Prostate gland (tissue), 2 donors: Measurements from ENCODE around the gene RIGI. TPM values are rescaled to one million over a fixed set of nuclear protein-coding genes. Genes with fewer than 3 reads are reported as not detected.

Experiments
- DNase-seq: peaks from one replicate; pipeline ENCODE4 v3.0.0-alpha.2; 2019; ENCODE audit warnings: low spot score
- H3K27ac ChIP-seq, 2 donors: fragments of 200-600 bp; sonication (generic); 2 replicates each; pipeline ENCODE4 v1.5.1; 2017 to 2019
- H3K27me3 ChIP-seq: fragments of 200-600 bp; sonication (generic); replicated peaks from 2 replicates; pipeline ENCODE4 v1.5.1; 2019; ENCODE audit not compliant: insufficient read depth
- H3K36me3 ChIP-seq, 2 donors: fragments of 200-600 bp; sonication (generic); 1 replicate in 1 of 2; 2 replicates in 1 of 2; pipeline versions ENCODE4 v1.5.1 to v1.8.1; 2017 to 2019
- H3K4me1 ChIP-seq: fragments of 200-600 bp; sonication (generic); replicated peaks from 2 replicates; pipeline ENCODE4 v1.5.1; 2019
- H3K4me3 ChIP-seq, 2 donors: fragments of 200-600 bp; sonication (generic); 2 replicates each; pipeline ENCODE4 v1.5.1; 2017 to 2019
- H3K9me3 ChIP-seq: fragments of 200-600 bp; sonication (generic); 2 replicates; pipeline ENCODE4 v1.5.1; 2017
- CTCF ChIP-seq, 4 experiments: fragments of 200-600 bp in 2 of 4; fragments of 450-650 bp in 2 of 4; sonication (generic) in 2 of 4; IDR thresholded peaks; 1 replicate in 3 of 4; 2 replicates in 1 of 4; pipeline ENCODE4 v1.5.1; 2016 to 2019; ENCODE audit warnings: antibody characterized with exemption in 4 of 4, mild to moderate bottlenecking in 2 of 4, moderate library complexity in 2 of 4
- POLR2A ChIP-seq: fragments of 450-650 bp; IDR thresholded peaks from one replicate; pipeline ENCODE4 v1.6.1; 2016; ENCODE audit warnings: antibody characterized with exemption, mild to moderate bottlenecking
- POLR2AphosphoS5 ChIP-seq: sonication (generic); formaldehyde crosslinking; IDR thresholded peaks from one replicate; pipeline ENCODE4 v1.6.1; 2017; ENCODE audit warnings: antibody characterized with exemption
- WGBS: methylation state at CpG from one replicate; pipeline ENCODE4 v1.1.5; 2018; 5-methylcytosine and 5-hydroxymethylcytosine counted together
- intact Hi-C: fragments of 100-400 bp; cut with DNase I; formaldehyde crosslinking; loops from one replicate; pipeline ENCODE4 v1.14.2; 2022
- total RNA-seq, 2 donors: library from RNA; depleted of rRNA; stranded (reverse); fragments of >200 nt; gene quantifications; one replicate each; pipeline ENCODE4 v1.1.0, GENCODE V29; 2016

Gene RIGI
- total RNA-seq, 2 donors from 2014 or later, result 8.2 to 9.5 TPM

GRCh38 chr9:32571969-32572899 lies 46.2 kb upstream of the RIGI start:
- TF ChIP-seq POLR2AphosphoS5 (peak; percentile 27), POLR2A (no peak), CTCF (IDR thresholded peaks at IDR 0.05) (peak; percentile 48 to 77 (median 64))

GRCh38 chr9:32570262-32570661 lies 44.3 kb upstream of the RIGI start:
- H3K9me3 ChIP-seq, result no peaks in the 10 kb centered on the region
- H3K36me3 ChIP-seq, result peaks cover 0 to 5% of the 10 kb centered on the region in 2 donors
- TF ChIP-seq POLR2A (no peak), POLR2AphosphoS5 (no peak), CTCF (IDR thresholded peaks at IDR 0.05) (no peak)
- no peak for DNase-seq
- H3K4me3 ChIP-seq, result no peak overlapping the region
- no peaks in the 10 kb centered on the region for H3K27me3 ChIP-seq
- H3K4me1 ChIP-seq, result no peaks in the 10 kb centered on the region
- WGBS, result 85% methylated on average over 4 of the region's 4 CpGs
- intact Hi-C loops, result loop anchor here (10.0 kb wide), 2 partner anchors 45 to 135 kb away; partner anchors contain the start of gene RIGI
- H3K27ac ChIP-seq, result no peak overlapping the region

More at GRCh38 chr9:32571969-32572899, 46.2 kb upstream of the RIGI start:
- Histone ChIP-seq H3K27me3 (no peaks in the 10 kb centered on the region), H3K9me3 (no peaks in the 10 kb centered on the region), H3K4me1 (no peaks in the 10 kb centered on the region), H3K27ac (peak overlapping the region; percentile 80 to 85), H3K36me3 (no peaks in the 10 kb centered on the region), H3K4me3 (peak overlapping the region; percentile 70 to 80)
- WGBS, result 2% methylated on average over 17 of the region's 17 CpGs
- intact Hi-C loops, result loop anchor here (10.0 kb wide), 2 partner anchors 47 to 137 kb away; partner anchors contain the start of gene RIGI
- DNase-seq, result peak; percentile 74

GRCh38 chr9:32566770-32567169 lies 40.8 kb upstream of the RIGI start:
- whole genome bisulfite sequencing, result 92% methylated on average over 26 of the region's 26 CpGs
- no peaks in the 10 kb centered on the region for H3K9me3 ChIP-seq
- no peak for TF ChIP-seq POLR2AphosphoS5
- no peaks in the 10 kb centered on the region for H3K27me3 ChIP-seq
- no peak overlapping the region for H3K4me3 ChIP-seq
- intact Hi-C loops, result no loop called here
- DNase-seq, result no peak
- H3K4me1 ChIP-seq, result no peaks in the 10 kb centered on the region
- H3K27ac ChIP-seq, result no peak overlapping the region
- peaks cover 0 to 5% of the 10 kb centered on the region in 2 donors for H3K36me3 ChIP-seq

- H3K36me3 ChIP-seq, result peaks cover 0 to 5% of the 10 kb centered on the region in 2 donors
- no peaks in the 10 kb centered on the region for H3K27me3 ChIP-seq
- no peaks in the 10 kb centered on the region for H3K4me1 ChIP-seq
- no peak overlapping the region for H3K4me3 ChIP-seq
- no peaks in the 10 kb centered on the region for H3K9me3 ChIP-seq
- intact Hi-C loops, result no loop called here
- no peak for DNase-seq
- WGBS, result 96% methylated on average over 6 of the region's 6 CpGs
- TF ChIP-seq CTCF (IDR thresholded peaks at IDR 0.05), result no peak
- TF ChIP-seq POLR2AphosphoS5, result no peak
- no peak for TF ChIP-seq POLR2A
- H3K27ac ChIP-seq, result no peak overlapping the region
Observed at GRCh38 chr9:32565967-32566366, 40.0 kb upstream of the RIGI start.

- intact Hi-C loops, result no loop called here
- no peak for DNase-seq
- Histone ChIP-seq H3K27me3 (no peaks in the 10 kb centered on the region), H3K27ac (no peak overlapping the region), H3K36me3 (peaks cover 0 to 3% of the 10 kb centered on the region in 2 donors), H3K4me3 (no peak overlapping the region), H3K9me3 (no peaks in the 10 kb centered on the region), H3K4me1 (no peaks in the 10 kb centered on the region)
- 64% methylated on average over 3 of the region's 3 CpGs for WGBS
- TF ChIP-seq POLR2AphosphoS5 (no peak), POLR2A (no peak), CTCF (IDR thresholded peaks at IDR 0.05) (no peak)
Observed at GRCh38 chr9:32558408-32558934, 32.5 kb upstream of the RIGI start.
